Inflammatory macrophage treated with lipopolysaccharide for 4 hours (primary cell): Measurements from ENCODE around the gene ZNF341.

Experiments used
- DNase-seq: peaks from one replicate; pipeline ENCODE4 v3.0.0-alpha.2; 2020

Gene ZNF341

GRCh38 chr20:33803921-33804337 lies 72.1 kb downstream of the ZNF341 start:
- DNase-seq, result no peak

DNA sequence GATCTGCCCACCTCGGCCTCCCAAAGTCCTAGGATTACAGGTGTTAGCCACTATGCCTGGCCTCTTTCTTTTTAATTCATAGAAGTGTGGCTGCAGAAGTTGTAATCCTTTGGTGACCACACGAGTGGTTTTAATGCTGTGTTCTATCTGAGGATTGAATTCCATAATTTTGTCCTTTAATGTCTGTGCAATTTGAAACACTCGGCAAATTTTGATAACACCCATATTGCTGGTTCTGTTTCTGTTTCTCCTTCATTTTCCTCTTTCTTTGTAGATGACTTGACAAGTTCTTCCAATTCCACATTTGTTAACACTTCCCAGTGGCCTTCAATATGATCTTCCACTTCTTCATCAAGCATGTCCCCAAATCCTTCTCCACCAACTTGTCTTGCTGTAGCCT lies 76.6 kb downstream of the ZNF341 start:
- DNase-seq, result no peak

DNA sequence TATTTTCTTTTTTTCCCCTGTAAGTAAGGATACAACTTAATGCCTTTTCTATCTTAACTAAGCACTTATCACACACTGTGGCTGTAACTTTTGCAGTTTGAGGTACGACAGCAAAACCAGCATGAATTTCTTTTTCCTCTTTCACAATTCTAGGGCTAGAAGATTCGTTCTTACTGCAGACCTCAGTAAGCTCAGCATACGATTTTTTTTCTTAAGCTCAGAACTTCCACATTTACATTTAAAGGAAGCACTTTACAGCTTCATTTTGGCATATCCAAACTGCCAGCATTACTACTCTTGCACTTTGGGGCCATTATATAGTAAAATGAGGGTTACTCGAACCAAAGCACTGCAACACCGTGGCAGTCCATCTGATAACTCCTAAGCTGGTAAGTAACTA lies 78.5 kb downstream of the ZNF341 start:
- DNase-seq, result no peak

DNA sequence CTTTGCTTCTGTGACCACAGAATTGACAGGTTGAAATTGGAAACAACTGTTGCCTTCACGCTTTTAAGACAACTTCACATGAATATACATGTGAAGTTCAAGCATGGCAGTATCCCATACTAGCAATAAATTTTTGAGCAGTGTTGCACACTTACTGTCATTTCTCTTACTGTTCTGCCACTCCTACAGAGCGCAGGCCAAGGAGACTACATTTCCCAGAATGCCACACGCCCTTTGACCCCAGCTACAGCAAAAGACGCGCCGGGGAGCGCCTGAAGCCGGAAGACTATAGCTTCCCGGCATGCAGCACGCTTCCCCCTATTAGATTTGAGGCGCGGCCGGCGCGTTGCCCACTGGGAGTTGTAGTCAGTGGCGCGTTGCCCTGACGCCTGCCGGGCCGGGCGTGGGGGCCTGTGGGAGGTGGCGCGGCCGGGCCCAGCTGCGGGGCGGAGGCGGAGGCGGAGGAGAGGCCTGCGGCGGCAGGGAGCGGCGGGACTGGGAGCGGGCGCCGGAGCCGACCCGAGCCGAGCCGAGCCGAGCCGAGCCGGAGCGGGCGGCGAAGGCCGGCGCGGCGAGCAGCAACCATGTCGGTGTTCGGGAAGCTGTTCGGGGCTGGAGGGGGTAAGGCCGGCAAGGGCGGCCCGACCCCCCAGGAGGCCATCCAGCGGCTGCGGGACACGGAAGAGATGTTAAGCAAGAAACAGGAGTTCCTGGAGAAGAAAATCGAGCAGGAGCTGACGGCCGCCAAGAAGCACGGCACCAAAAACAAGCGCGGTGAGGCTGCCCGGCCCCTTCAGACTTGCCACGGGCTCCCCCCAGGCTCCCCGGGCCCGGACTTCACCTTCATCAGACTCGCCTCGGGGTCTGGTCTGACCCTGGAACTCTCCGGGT lies 79.3 kb downstream of the ZNF341 start, which contains the start of gene CHMP4B:
Gene CHMP4B, plus strand, starts transcription at position 464 of the 891 bp plus-strand sequence. Its CDS starts 121 bp downstream, at position 585.
- peak; percentile 99 for DNase-seq

DNA sequence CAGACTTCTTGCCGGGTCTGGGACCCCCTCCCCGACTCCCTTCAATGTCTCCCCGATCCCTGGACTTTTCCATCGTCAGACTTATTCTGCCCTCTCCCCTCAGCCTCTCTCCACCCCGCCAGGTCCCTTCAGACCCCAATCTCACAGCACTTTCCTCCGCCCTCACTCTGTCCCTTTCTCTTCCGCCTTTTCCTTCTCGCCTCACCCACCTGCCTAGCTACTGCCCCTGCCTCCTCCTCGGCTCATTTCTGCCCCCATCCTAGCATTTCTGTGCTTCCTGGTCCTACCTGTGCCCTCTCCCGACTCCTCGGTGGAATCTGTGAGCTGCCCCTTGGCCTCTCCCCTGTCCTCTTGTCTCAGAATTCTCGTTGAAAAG lies 80.0 kb downstream of the ZNF341 start:
- DNase-seq, result peak; percentile 48

DNA sequence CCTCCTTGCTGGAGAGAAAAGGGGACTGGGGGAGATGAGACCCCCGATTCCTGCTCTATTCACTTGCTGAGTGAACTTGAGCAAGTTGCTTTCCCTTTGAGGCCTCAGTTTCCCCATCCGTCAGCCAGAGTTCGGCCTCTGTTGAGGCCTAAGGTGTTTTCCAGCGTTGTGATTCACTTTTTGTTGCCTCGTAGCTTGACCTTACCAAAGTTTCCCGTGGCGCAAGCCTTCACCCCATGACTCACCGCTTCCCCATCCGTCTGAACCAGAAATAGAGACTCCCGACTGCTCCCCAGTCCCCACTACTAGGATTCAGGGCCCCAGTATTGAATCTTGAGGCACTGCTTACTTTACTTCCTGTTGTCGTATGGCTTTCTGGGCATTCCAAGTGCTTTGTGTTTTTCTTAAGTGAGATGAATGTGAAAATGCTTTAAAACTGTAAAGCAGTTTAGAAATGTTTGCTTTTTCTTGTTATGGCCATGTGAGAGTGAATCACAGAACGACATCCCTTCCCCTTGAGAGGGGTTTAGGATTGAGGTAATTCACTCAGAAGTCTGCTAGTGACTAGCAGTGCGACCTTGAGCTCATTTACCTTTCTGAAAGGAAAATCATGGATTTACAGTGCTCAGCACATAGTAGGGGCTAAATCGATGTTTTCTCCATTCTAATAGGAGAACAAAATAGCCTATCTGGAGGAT lies 80.5 kb downstream of the ZNF341 start:
- peak; percentile 95 for DNase-seq

DNA sequence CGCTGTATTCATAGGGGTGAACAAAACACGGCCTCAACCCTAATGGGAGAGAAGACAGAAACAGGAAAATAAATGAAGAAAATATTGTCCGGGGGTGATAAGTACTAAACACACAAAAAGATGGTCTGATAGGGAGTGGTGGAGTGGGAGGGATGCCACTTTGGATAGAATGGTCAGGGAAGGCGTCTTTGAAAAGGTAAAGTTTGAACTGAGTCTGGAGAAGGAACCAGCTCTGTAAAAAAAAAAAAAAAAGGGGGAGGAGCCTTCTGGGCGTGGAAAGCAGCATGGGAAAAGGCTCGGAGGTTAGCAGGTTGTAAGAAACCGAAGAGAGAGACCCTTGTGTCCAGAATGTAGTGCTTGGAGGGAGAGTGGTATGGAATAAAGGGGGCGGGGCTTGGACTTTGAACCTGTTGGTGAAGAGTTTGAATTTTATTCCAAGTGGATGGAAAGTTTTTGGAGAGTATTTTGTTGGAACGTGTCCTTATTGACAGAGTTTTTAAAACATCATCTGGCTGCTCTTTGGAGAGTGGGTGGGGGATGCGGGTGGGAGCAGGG lies 81.2 kb downstream of the ZNF341 start:
- peak; percentile 53 for DNase-seq

DNA sequence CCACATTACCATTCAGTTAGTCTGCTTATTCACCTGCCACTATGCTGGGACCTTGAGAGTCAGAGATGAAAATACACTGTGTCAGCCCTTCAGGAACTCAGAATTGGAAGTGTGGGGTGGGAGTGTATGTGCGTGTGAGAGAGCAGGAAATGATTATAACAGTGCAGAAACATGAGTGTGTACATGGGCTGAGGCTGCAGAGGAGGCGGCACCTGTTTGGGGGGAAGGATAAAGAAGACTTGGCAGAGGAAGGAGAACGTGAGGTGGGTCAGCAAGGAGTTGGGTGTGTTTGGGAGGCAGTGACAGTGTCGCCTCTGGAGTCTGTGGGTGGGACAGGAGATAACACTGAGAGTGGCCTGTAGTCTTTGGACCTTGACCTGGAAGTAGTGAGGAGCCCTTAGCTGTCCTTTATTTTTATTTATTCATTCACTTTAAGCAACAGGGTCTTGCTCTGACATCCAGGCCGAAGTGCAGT lies 82.5 kb downstream of the ZNF341 start:
- no peak for DNase-seq

DNA sequence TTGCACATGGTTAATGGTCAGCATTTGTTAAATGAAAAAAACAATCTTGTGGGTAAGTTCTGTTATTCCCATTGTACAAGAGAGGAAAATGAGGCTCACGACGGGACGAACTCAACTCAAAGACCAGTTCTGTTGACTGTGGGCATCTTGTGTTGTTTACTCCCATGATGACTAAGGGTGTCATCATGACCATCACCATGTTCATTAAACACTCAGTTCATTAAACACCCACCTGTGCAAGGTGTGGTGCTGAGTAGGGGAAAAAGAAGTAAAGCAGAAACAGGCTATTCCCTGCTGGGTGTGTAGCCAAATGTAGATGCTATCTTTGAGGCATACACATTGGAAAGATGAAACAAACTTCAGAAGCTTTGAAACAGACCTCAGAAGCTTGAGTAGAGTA lies 83.9 kb downstream of the ZNF341 start:
- DNase-seq, result no peak

DNA sequence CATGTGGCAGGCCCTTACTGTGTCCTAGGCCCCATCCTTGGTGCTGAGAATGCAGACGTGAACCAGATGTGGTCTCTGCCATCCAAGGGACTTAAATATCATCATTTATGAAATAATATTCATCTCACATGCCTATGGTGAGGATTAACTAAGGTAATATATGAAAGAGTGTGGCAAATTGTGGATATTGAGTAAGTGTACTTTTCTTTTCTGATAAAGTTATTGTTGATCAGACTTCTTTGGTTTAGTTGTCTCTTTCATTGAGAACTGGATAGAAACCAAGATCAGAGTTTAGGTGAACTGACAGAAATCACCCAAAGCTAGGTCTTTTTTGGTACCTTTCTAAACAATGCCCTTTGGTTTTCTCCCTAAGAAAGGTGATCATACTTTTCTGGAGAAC lies 84.4 kb downstream of the ZNF341 start:
- no peak for DNase-seq

- DNase-seq, result no peak
Measured at GRCh38 chr20:33817411-33817810, 85.6 kb downstream of the ZNF341 start.

- no peak for DNase-seq
Measured at GRCh38 chr20:33819456-33819855, 87.7 kb downstream of the ZNF341 start.

GRCh38 chr20:33820362-33820761 lies 88.6 kb downstream of the ZNF341 start:
- no peak for DNase-seq

DNA sequence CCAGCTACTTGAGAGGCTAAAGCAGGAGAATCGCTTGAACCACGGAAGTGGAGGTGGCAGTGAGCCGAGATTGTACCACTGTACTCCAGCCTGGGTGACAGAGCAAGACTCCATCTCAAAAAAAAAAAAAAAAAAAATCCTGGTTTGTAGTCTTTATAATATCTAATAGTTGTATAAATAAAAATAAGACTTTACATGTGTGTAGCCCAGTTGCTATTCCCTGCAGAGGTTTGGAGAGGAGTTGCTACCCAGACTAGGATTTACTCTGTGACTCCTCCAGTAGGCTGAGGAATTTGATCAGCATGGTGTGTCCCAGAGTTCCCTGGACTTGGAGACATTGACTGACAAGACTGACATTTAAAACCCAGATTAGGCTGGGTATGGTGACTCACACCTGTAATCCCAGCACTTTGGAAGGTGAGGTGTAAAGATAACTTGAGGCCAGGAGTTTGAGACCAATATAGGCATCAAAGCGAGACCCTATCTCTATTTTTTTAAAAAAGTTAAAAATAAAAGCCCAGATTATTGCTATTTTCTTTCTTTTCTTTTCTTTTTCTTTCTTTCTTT lies 89.6 kb downstream of the ZNF341 start:
- no peak for DNase-seq

- no peak for DNase-seq
Measured at GRCh38 chr20:33822423-33822822, 90.6 kb downstream of the ZNF341 start.

GRCh38 chr20:33822991-33823390 lies 91.2 kb downstream of the ZNF341 start:
- DNase-seq, result no peak

DNA sequence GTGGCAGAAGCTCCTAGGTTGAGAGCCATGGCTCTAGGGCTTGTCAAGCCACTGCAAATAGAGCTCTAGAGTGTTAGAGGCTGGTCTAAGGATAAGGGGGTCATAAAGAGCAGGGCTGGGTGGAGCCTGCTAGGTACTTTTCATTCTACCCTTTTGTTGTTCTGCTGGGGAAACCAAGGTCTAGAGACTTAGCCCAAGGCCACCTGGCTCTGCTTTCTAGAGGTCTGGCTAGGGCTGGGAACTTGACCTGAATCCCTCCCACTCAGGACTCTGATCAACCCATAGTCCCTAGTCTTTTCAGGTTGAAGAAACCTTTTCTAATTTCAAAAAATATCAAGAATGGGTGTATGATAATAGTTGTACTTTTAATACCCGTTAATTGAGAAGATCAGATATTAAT lies 93.1 kb downstream of the ZNF341 start:
- no peak for DNase-seq

DNA sequence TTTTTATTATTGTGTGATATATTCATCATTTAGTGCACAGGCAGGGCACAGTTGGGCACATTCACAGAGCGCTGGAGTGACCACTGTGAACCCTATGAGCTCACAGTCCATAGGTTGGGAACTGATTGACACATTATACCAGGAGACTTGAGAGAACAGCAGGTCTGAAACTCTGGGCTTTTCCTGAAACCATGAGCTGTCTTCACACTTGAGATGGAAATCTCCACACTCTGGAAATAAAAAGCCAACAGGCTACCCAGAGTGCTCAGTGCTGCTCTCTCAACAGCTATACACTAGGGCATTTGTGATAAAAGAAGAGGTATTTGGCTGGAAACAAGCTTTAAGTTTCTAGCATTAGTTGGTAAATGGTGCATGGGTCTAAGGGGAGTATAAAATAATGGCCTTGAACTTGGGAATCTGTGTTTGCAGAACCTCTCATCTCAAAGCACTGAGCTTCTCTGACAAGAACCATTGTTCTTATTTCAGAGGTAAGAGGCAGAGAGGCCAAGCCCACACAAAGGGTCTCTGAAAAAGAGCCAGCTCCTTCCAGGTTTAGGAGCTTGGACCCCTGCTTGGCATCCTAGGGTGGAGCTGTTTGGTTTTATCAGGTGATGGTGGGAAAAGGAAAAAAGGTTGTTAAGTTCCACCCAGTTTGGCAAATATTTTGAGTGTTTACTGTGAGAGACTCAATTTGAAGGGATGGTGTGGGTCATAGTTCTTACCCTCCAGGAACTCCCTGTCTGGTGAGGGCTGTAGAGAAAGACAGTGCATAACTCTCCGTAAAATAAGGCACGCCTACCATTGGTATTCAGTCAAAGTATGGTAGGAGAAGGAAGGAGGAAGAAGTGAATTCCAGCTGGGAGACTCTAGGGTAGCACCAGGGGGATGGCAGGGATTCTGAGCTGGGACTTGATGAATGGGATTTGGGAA lies 93.8 kb downstream of the ZNF341 start:
- no peak for DNase-seq

- peak; percentile 25 for DNase-seq
Measured at GRCh38 chr20:33826270-33826897, 94.6 kb downstream of the ZNF341 start.

DNA sequence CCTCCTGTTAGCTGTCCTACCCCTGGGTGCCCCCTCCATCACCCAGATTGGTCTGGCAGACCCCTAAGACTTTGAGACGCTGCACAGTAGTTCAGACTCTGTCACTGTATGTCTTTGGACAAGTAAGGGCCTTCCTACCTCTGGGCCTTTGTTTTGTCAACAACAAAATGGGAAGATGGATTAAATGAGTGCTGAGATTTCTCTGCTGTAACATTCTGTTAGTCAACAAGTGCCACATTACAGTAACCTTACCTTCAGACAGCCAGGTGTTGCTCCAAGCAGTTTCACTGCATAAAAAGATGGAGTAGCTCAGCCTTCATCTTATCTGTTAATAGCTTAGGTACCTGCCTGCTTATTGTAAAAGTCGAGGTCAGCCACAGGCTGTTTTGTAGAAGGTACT lies 95.3 kb downstream of the ZNF341 start:
- no peak for DNase-seq

- no peak for DNase-seq
Measured at GRCh38 chr20:33827634-33828325, 96.0 kb downstream of the ZNF341 start.
